Transverse colon (tissue), 4 donors: ENCODE data around the gene ENAH. TPM values are rescaled to one million over a fixed set of nuclear protein-coding genes. Genes with fewer than 3 reads are reported as not detected.

Source experiments
- DNase-seq: peaks from one replicate; pipeline ENCODE4 v3.0.0-alpha.2; 2019
- H3K27ac ChIP-seq, 4 donors: fragments of 200-600 bp; sonication (generic); 2 replicates each; pipeline ENCODE4 v1.5.1; 2016 to 2018; ENCODE audit warnings: inconsistent platforms in 4 of 4
- H3K27me3 ChIP-seq: fragments of 200-600 bp; sonication (generic); 2 replicates; pipeline ENCODE4 v1.5.1; 2017; ENCODE audit warnings: inconsistent platforms
- H3K36me3 ChIP-seq, 4 donors: fragments of 200-600 bp; sonication (generic); 2 replicates each; pipeline ENCODE4 v1.5.1; 2017 to 2019; ENCODE audit warnings: inconsistent platforms in 4 of 4
- H3K4me1 ChIP-seq, 4 donors: fragments of 200-600 bp; sonication (generic); 2 replicates each; pipeline ENCODE4 v1.5.1; 2017 to 2020; ENCODE audit warnings: inconsistent platforms in 4 of 4
- H3K4me3 ChIP-seq, 4 donors: fragments of 200-600 bp; sonication (generic); 1 replicate in 1 of 4; 2 replicates in 3 of 4; pipeline versions ENCODE4 v1.5.1 to v1.6.1; 2017 to 2019; ENCODE audit warnings: inconsistent platforms in 4 of 4
- H3K9me3 ChIP-seq, 2 donors: fragments of 200-600 bp; sonication (generic); 2 replicates each; pipeline ENCODE4 v1.5.1; 2017 to 2019; ENCODE audit warnings: inconsistent platforms in 2 of 2
- EP300 ChIP-seq: sonication (generic); formaldehyde crosslinking; IDR thresholded peaks from one replicate; pipeline ENCODE4 v1.6.1; 2017; ENCODE audit warnings: antibody characterized with exemption, low read depth
- POLR2A ChIP-seq: fragments of 450-650 bp; IDR thresholded peaks from one replicate; pipeline ENCODE4 v1.6.1; 2016; ENCODE audit warnings: antibody characterized with exemption, mild to moderate bottlenecking, moderate library complexity
- POLR2AphosphoS5 ChIP-seq, 3 donors: sonication (generic); formaldehyde crosslinking; IDR thresholded peaks; one replicate each; pipeline ENCODE4 v1.6.1; 2016; ENCODE audit warnings: antibody characterized with exemption in 3 of 3
- WGBS, 2 donors: methylation state at CpG; one replicate each; pipeline ENCODE4 v1.1.5; 2018; ENCODE audit warnings: low coverage in 1 of 2; 5-methylcytosine and 5-hydroxymethylcytosine counted together
- in situ Hi-C, 4 donors: fragments of 200-750 bp; cut with MboI; loops; one replicate each; pipeline versions ENCODE4 v1.15.0 to v1.15.1; 2017; ENCODE audit warnings: low sequenced_read_pairs in 3 of 4, low pct_ligation_motif_present in 1 of 4, low pct_unique_long_range_greater_than_20kb in 1 of 4
- intact Hi-C: fragments of 100-400 bp; cut with DNase I; formaldehyde crosslinking; loops from one replicate; pipeline ENCODE4 v1.15.1; 2023; ENCODE audit warnings: low total_unique reads
- total RNA-seq, 4 donors: library from RNA; depleted of rRNA; stranded (reverse); fragments of >200 nt; gene quantifications; one replicate each; pipeline ENCODE4 v1.1.0, GENCODE V29; 2016
- TF ChIP-seq, protein P1 (sequence below), 5 experiments: fragments of 200-600 bp in 3 of 5; fragments of 450-650 bp in 2 of 5; sonication (generic) in 3 of 5; IDR thresholded peaks; 1 replicate in 2 of 5; 2 replicates in 3 of 5; pipeline ENCODE4 v1.5.1; 2016 to 2017; ENCODE audit warnings: antibody characterized with exemption in 5 of 5, inconsistent platforms in 3 of 5, mild to moderate bottlenecking in 2 of 5, moderate library complexity in 1 of 5

Gene ENAH
- total RNA-seq, 4 donors from 2014 or later, result 14.7 to 140 (median 33.9) TPM

DNA sequence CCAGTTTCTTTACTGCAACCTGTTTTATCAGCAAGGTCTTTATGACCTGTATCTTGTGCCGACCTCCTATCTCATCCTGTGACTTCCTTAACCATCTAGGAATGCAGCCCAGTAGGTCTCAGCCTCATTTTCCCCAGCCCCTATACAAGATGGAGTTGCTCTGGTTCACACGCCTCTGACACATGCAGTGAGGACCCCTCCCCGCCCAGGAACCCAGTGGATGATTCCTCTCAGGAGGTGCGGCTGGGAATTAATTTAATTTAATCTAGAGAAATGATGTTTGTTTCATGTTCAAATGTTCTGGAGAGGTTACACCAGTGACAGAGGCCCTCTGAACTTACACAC is 186.1 kb downstream of the ENAH start:
- in situ Hi-C loops, result no loop called here
- DNase-seq, result no peak
- Histone ChIP-seq H3K27ac (peak overlapping the region; percentile 78 to 92 (median 83)), H3K36me3 (no peaks in the 10 kb centered on the region), H3K27me3 (no peaks in the 10 kb centered on the region), H3K4me1 (peaks cover 37 to 56% (median 42%) of the 10 kb centered on the region in 4 donors), H3K9me3 (no peaks in the 10 kb centered on the region), H3K4me3 (no peak overlapping the region)
- TF ChIP-seq POLR2AphosphoS5 (IDR thresholded peaks at IDR 0.05) (no peak), EP300 (no peak)
- TF ChIP-seq, protein P1, sequence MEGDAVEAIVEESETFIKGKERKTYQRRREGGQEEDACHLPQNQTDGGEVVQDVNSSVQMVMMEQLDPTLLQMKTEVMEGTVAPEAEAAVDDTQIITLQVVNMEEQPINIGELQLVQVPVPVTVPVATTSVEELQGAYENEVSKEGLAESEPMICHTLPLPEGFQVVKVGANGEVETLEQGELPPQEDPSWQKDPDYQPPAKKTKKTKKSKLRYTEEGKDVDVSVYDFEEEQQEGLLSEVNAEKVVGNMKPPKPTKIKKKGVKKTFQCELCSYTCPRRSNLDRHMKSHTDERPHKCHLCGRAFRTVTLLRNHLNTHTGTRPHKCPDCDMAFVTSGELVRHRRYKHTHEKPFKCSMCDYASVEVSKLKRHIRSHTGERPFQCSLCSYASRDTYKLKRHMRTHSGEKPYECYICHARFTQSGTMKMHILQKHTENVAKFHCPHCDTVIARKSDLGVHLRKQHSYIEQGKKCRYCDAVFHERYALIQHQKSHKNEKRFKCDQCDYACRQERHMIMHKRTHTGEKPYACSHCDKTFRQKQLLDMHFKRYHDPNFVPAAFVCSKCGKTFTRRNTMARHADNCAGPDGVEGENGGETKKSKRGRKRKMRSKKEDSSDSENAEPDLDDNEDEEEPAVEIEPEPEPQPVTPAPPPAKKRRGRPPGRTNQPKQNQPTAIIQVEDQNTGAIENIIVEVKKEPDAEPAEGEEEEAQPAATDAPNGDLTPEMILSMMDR (IDR thresholded peaks at IDR 0.05), result no peak
- WGBS, 2 donors, result 77 to 92% methylated on average over 4 of the region's 4 CpGs
- intact Hi-C loops, result no loop called here

DNA sequence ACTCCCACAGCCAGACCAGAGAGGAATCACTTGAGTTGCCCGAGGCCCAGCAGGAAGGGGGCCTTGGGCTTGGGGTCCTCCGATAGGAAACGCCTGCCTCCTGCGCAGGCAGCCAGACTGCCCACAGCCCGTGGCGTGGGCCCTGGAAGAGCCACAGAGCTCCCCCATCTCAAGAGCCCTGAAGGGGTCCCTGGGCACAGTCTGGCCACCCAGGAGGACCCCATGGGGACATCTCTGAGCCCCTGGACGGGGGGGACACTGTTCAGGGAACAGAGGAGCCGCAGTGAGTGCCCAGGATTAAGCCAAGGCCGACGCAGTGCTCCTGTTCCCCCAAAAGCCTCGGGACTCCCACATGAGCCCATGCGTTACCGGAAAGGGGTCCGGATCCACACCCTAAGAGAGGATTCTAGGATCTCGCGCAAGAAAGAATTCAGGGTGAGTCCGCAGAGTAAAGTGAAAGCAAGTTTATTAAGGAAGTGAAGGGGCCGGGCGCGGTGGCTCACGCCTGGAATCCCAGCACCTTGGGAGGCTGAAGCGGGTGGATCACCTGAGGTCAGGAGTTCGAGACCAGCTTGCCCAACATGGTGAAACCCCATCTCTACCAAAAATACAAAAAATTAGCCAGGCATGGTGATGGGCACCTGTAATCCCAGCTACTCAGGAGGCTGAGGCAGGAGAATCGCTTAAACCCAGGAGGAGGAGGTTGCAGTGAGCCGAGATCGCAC is 187.0 kb downstream of the ENAH start:
- peak overlapping the region; percentile 67 to 92 (median 84) for H3K27ac ChIP-seq
- TF ChIP-seq POLR2AphosphoS5 (IDR thresholded peaks at IDR 0.05), result no peak
- TF ChIP-seq EP300, result no peak
- no peak for TF ChIP-seq POLR2A
- TF ChIP-seq, protein P1 (IDR thresholded peaks at IDR 0.05), result no peak
- peaks cover 37 to 59% (median 45%) of the 10 kb centered on the region in 4 donors for H3K4me1 ChIP-seq
- H3K9me3 ChIP-seq, result no peaks in the 10 kb centered on the region
- H3K4me3 ChIP-seq, result no peak overlapping the region
- in situ Hi-C loops (no loop called here), intact Hi-C loops (no loop called here)
- WGBS, 2 donors, result 91 to 100% methylated on average over 7 to 26 of the region's 26 CpGs
- H3K36me3 ChIP-seq, result no peaks in the 10 kb centered on the region
- no peak for DNase-seq
- H3K27me3 ChIP-seq, result no peaks in the 10 kb centered on the region

DNA sequence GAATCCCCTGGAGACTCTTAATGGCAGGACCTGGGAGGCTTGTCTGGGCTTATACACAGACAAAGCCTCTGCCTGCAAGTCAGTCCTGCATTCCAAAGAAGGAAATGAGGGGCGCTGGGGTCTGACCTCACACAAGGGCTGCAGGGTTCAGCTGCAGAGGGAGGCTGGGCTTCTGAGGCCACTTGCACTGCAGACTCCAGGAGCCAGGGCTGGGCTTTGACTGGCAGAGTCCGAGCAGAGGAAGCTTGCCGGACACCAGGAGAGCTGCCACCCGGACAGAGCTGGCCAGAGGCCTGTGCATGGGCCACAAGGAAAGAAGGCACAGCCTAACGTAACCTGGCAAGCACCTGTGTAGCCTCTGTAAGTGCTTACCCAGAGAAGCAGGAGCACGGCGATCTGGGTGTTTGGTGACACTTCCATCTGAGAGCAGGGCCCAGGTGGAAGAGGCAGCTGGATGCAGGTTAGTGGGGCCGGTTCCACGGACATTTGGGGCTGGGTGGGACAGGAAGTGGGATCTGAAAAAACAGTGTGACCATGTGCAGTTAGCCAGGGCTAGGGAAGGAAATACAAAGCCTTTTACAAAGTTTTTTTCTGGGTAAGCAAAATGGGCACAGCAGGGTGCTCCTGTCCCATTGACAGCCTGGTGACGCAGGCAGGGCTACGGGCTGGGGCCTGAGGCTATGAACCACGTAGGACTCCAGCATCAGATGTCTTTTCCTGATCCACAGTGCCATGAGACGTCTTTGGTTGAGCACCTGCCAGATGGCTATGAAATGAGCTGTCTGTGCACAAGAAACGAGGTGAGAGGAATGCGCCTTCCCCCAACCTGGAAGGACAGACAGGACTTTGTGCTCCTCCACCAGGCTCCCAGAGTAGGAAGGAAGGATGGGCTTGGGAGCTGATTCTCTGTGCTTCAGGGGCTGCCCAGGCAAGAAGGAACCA is 187.8 kb downstream of the ENAH start:
- TF ChIP-seq POLR2A (no peak), POLR2AphosphoS5 (IDR thresholded peaks at IDR 0.05) (no peak), EP300 (no peak)
- TF ChIP-seq, protein P1 (IDR thresholded peaks at IDR 0.05), result no peak
- DNase-seq, result no peak
- Histone ChIP-seq H3K27ac (peak overlapping the region; percentile 67 to 92 (median 84)), H3K36me3 (no peaks in the 10 kb centered on the region), H3K9me3 (no peaks in the 10 kb centered on the region), H3K4me3 (no peak overlapping the region), H3K27me3 (no peaks in the 10 kb centered on the region), H3K4me1 (peaks cover 37 to 68% (median 52%) of the 10 kb centered on the region in 4 donors)
- 63 to 64% methylated on average over 6 to 15 of the region's 15 CpGs for WGBS, 2 donors
- in situ Hi-C loops, result no loop called here
- intact Hi-C loops, result loop anchor here (5.0 kb wide), 1 partner anchor 717 kb away; no protein-coding TSS in a partner anchor
